Omental fat pad (tissue), 4 donors: Measurements from ENCODE around the gene RAPGEF5. TPM values are rescaled to one million over a fixed set of nuclear protein-coding genes. Genes with fewer than 3 reads are reported as not detected.

Source experiments
- ATAC-seq: fragments of 150-250 bp; one replicate; pipeline ENCODE4 v1.9.1; 2016; ENCODE audit warnings: mild to moderate bottlenecking, moderate library complexity; ENCODE audit not compliant: low FRiP score
- DNase-seq: peaks from one replicate; pipeline ENCODE4 v3.0.0-alpha.2; 2019; ENCODE audit warnings: low spot score
- CTCF ChIP-seq, 3 donors: fragments of 450-650 bp; IDR thresholded peaks; one replicate each; pipeline ENCODE4 v1.5.1; 2016 to 2017; ENCODE audit warnings: antibody characterized with exemption in 3 of 3, mild to moderate bottlenecking in 3 of 3, moderate library complexity in 2 of 3
- total RNA-seq, 4 donors: library from RNA; depleted of rRNA; stranded (reverse); fragments of >200 nt; gene quantifications; one replicate each; pipeline ENCODE4 v1.1.0, GENCODE V29; 2016

Gene RAPGEF5
- total RNA-seq, 4 donors from 2014 or later: 34.7 to 163 (median 73.0) TPM

GRCh38 chr7:22319424-22320403, 37.2 kb downstream of the RAPGEF5 start:
- DNase-seq: no peak
- ATAC-seq: no peak
- TF ChIP-seq CTCF (IDR thresholded peaks at IDR 0.05): no peak

GRCh38 chr7:22318376-22318775, 38.6 kb downstream of the RAPGEF5 start:
- no peak for TF ChIP-seq CTCF (IDR thresholded peaks at IDR 0.05)
- DNase-seq (no peak), ATAC-seq (no peak)

- TF ChIP-seq CTCF (IDR thresholded peaks at IDR 0.05): no peak
- no peak for ATAC-seq
- no peak for DNase-seq
Observed at GRCh38 chr7:22317632-22318031, 39.3 kb downstream of the RAPGEF5 start.

GRCh38 chr7:22316914-22317313, 40.0 kb downstream of the RAPGEF5 start:
- DNase-seq: no peak
- no peak for ATAC-seq
- TF ChIP-seq CTCF (IDR thresholded peaks at IDR 0.05): no peak

GRCh38 chr7:22307816-22308215, 49.1 kb downstream of the RAPGEF5 start:
- DNase-seq (no peak), ATAC-seq (no peak)
- no peak for TF ChIP-seq CTCF (IDR thresholded peaks at IDR 0.05)

GRCh38 chr7:22305706-22306105, 51.2 kb downstream of the RAPGEF5 start:
- DNase-seq (no peak), ATAC-seq (no peak)
- TF ChIP-seq CTCF (IDR thresholded peaks at IDR 0.05): no peak

- TF ChIP-seq CTCF (IDR thresholded peaks at IDR 0.05): no peak
- no peak for ATAC-seq
Observed at GRCh38 chr7:22302951-22303423, 54.0 kb downstream of the RAPGEF5 start.

More at GRCh38 chr7:22302951-22303423, 54.0 kb downstream of the RAPGEF5 start:
- DNase-seq: no peak
